ENCODE results near the gene SLC25A27.

SLC25A27 gene

GRCh38 chr6:46652603-46653438, at the start of gene SLC25A27, which contains the start of gene CYP39A1:
Gene SLC25A27 (plus strand): TSS chr6:46652975. CDS start chr6:46653193, 218 bp downstream.
Gene CYP39A1 (minus strand): TSS chr6:46652818. CDS start chr6:46652582, 236 bp downstream.
- Histone ChIP-seq H3K27me3 (ENCODE audit: control insufficient read depth, insufficient read depth, low read length) (peaks cover 17% of the 10 kb centered on the region), H3K4me1 (ENCODE audit: control insufficient read depth, insufficient read depth, low read length) (no peaks in the 10 kb centered on the region), H3K9me3 (ENCODE audit: control insufficient read depth, insufficient read depth, low read length) (no peaks in the 10 kb centered on the region), H3K36me3 (ENCODE audit: control insufficient read depth, insufficient read depth, low read length) (no peaks in the 10 kb centered on the region), H3K4me3 (ENCODE audit: low read depth, low read length) (peak within 1 kb of the TSS; percentile 94), H3K9ac (ENCODE audit: low read depth, low read length) (peak within 1 kb of the TSS; percentile 71)

GRCh38 chr6:46605091-46605797, 47.5 kb upstream of the SLC25A27 start:
- H3K4me3 ChIP-seq (ENCODE audit: low read depth, low read length), result no peak overlapping the region
- no peaks in the 10 kb centered on the region for H3K36me3 ChIP-seq (ENCODE audit: control insufficient read depth, insufficient read depth, low read length)
- H3K9ac ChIP-seq (ENCODE audit: low read depth, low read length), result no peak overlapping the region
- H3K4me1 ChIP-seq (ENCODE audit: control insufficient read depth, insufficient read depth, low read length), result no peaks in the 10 kb centered on the region
- H3K9me3 ChIP-seq (ENCODE audit: control insufficient read depth, insufficient read depth, low read length), result no peaks in the 10 kb centered on the region
- no peaks in the 10 kb centered on the region for H3K27me3 ChIP-seq (ENCODE audit: control insufficient read depth, insufficient read depth, low read length)

GRCh38 chr6:46606338-46606737, 46.4 kb upstream of the SLC25A27 start:
- Histone ChIP-seq H3K9me3 (ENCODE audit: control insufficient read depth, insufficient read depth, low read length) (no peaks in the 10 kb centered on the region), H3K27me3 (ENCODE audit: control insufficient read depth, insufficient read depth, low read length) (no peaks in the 10 kb centered on the region), H3K9ac (ENCODE audit: low read depth, low read length) (no peak overlapping the region), H3K4me1 (ENCODE audit: control insufficient read depth, insufficient read depth, low read length) (no peaks in the 10 kb centered on the region), H3K4me3 (ENCODE audit: low read depth, low read length) (no peak overlapping the region), H3K36me3 (ENCODE audit: control insufficient read depth, insufficient read depth, low read length) (no peaks in the 10 kb centered on the region)

- H3K9me3 ChIP-seq (ENCODE audit: control insufficient read depth, insufficient read depth, low read length), result no peaks in the 10 kb centered on the region
- no peaks in the 10 kb centered on the region for H3K36me3 ChIP-seq (ENCODE audit: control insufficient read depth, insufficient read depth, low read length)
- H3K9ac ChIP-seq (ENCODE audit: low read depth, low read length), result no peak overlapping the region
- no peaks in the 10 kb centered on the region for H3K27me3 ChIP-seq (ENCODE audit: control insufficient read depth, insufficient read depth, low read length)
- no peaks in the 10 kb centered on the region for H3K4me1 ChIP-seq (ENCODE audit: control insufficient read depth, insufficient read depth, low read length)
- H3K4me3 ChIP-seq (ENCODE audit: low read depth, low read length), result no peak overlapping the region
Measured at GRCh38 chr6:46610862-46611553, 41.8 kb upstream of the SLC25A27 start.

GRCh38 chr6:46612645-46613044, 40.1 kb upstream of the SLC25A27 start:
- Histone ChIP-seq H3K9me3 (ENCODE audit: control insufficient read depth, insufficient read depth, low read length) (no peaks in the 10 kb centered on the region), H3K4me3 (ENCODE audit: low read depth, low read length) (no peak overlapping the region), H3K27me3 (ENCODE audit: control insufficient read depth, insufficient read depth, low read length) (no peaks in the 10 kb centered on the region), H3K4me1 (ENCODE audit: control insufficient read depth, insufficient read depth, low read length) (no peaks in the 10 kb centered on the region), H3K36me3 (ENCODE audit: control insufficient read depth, insufficient read depth, low read length) (no peaks in the 10 kb centered on the region), H3K9ac (ENCODE audit: low read depth, low read length) (no peak overlapping the region)

- no peaks in the 10 kb centered on the region for H3K27me3 ChIP-seq (ENCODE audit: control insufficient read depth, insufficient read depth, low read length)
- no peaks in the 10 kb centered on the region for H3K36me3 ChIP-seq (ENCODE audit: control insufficient read depth, insufficient read depth, low read length)
- no peak overlapping the region for H3K9ac ChIP-seq (ENCODE audit: low read depth, low read length)
- H3K4me3 ChIP-seq (ENCODE audit: low read depth, low read length), result no peak overlapping the region
- no peaks in the 10 kb centered on the region for H3K9me3 ChIP-seq (ENCODE audit: control insufficient read depth, insufficient read depth, low read length)
- H3K4me1 ChIP-seq (ENCODE audit: control insufficient read depth, insufficient read depth, low read length), result no peaks in the 10 kb centered on the region
Measured at GRCh38 chr6:46618726-46619125, 34.0 kb upstream of the SLC25A27 start.

GRCh38 chr6:46626228-46626909, 26.4 kb upstream of the SLC25A27 start:
- H3K4me1 ChIP-seq (ENCODE audit: control insufficient read depth, insufficient read depth, low read length), result no peaks in the 10 kb centered on the region
- no peaks in the 10 kb centered on the region for H3K9me3 ChIP-seq (ENCODE audit: control insufficient read depth, insufficient read depth, low read length)
- no peaks in the 10 kb centered on the region for H3K36me3 ChIP-seq (ENCODE audit: control insufficient read depth, insufficient read depth, low read length)
- no peak overlapping the region for H3K9ac ChIP-seq (ENCODE audit: low read depth, low read length)
- H3K27me3 ChIP-seq (ENCODE audit: control insufficient read depth, insufficient read depth, low read length), result no peaks in the 10 kb centered on the region
- H3K4me3 ChIP-seq (ENCODE audit: low read depth, low read length), result no peak overlapping the region

- Histone ChIP-seq H3K36me3 (ENCODE audit: control insufficient read depth, insufficient read depth, low read length) (no peaks in the 10 kb centered on the region), H3K9me3 (ENCODE audit: control insufficient read depth, insufficient read depth, low read length) (no peaks in the 10 kb centered on the region), H3K4me3 (ENCODE audit: low read depth, low read length) (no peak overlapping the region)
Measured at GRCh38 chr6:46626976-46627375, 25.8 kb upstream of the SLC25A27 start.

GRCh38 chr6:46628498-46628897, 24.3 kb upstream of the SLC25A27 start:
- Histone ChIP-seq H3K36me3 (ENCODE audit: control insufficient read depth, insufficient read depth, low read length) (no peaks in the 10 kb centered on the region), H3K9ac (ENCODE audit: low read depth, low read length) (no peak overlapping the region), H3K9me3 (ENCODE audit: control insufficient read depth, insufficient read depth, low read length) (no peaks in the 10 kb centered on the region), H3K4me1 (ENCODE audit: control insufficient read depth, insufficient read depth, low read length) (no peaks in the 10 kb centered on the region), H3K27me3 (ENCODE audit: control insufficient read depth, insufficient read depth, low read length) (no peaks in the 10 kb centered on the region), H3K4me3 (ENCODE audit: low read depth, low read length) (no peak overlapping the region)

More at GRCh38 chr6:46626976-46627375, 25.8 kb upstream of the SLC25A27 start:
- Histone ChIP-seq H3K9ac (ENCODE audit: low read depth, low read length) (no peak overlapping the region), H3K4me1 (ENCODE audit: control insufficient read depth, insufficient read depth, low read length) (no peaks in the 10 kb centered on the region), H3K27me3 (ENCODE audit: control insufficient read depth, insufficient read depth, low read length) (no peaks in the 10 kb centered on the region)

- Histone ChIP-seq H3K36me3 (ENCODE audit: control insufficient read depth, insufficient read depth, low read length) (no peaks in the 10 kb centered on the region), H3K4me3 (ENCODE audit: low read depth, low read length) (no peak overlapping the region), H3K9me3 (ENCODE audit: control insufficient read depth, insufficient read depth, low read length) (no peaks in the 10 kb centered on the region), H3K27me3 (ENCODE audit: control insufficient read depth, insufficient read depth, low read length) (no peaks in the 10 kb centered on the region), H3K4me1 (ENCODE audit: control insufficient read depth, insufficient read depth, low read length) (no peaks in the 10 kb centered on the region), H3K9ac (ENCODE audit: low read depth, low read length) (no peak overlapping the region)
Measured at GRCh38 chr6:46628976-46629375, 23.8 kb upstream of the SLC25A27 start.

GRCh38 chr6:46629691-46630090, 23.1 kb upstream of the SLC25A27 start:
- Histone ChIP-seq H3K9me3 (ENCODE audit: control insufficient read depth, insufficient read depth, low read length) (no peaks in the 10 kb centered on the region), H3K9ac (ENCODE audit: low read depth, low read length) (no peak overlapping the region), H3K4me1 (ENCODE audit: control insufficient read depth, insufficient read depth, low read length) (no peaks in the 10 kb centered on the region), H3K36me3 (ENCODE audit: control insufficient read depth, insufficient read depth, low read length) (no peaks in the 10 kb centered on the region), H3K27me3 (ENCODE audit: control insufficient read depth, insufficient read depth, low read length) (no peaks in the 10 kb centered on the region), H3K4me3 (ENCODE audit: low read depth, low read length) (no peak overlapping the region)

Data from iPS-15b (cell line).